Measurements from ENCODE around the gene KCTD15. TPM values are rescaled to one million over a fixed set of nuclear protein-coding genes. Genes with fewer than 3 reads are reported as not detected.

Gene KCTD15
- total and polyA plus RNA-seq, 10 of the 15 experiments (the other 5 are each of a cell fraction or from before 2014, with no cell fraction given), result not detected

DNA sequence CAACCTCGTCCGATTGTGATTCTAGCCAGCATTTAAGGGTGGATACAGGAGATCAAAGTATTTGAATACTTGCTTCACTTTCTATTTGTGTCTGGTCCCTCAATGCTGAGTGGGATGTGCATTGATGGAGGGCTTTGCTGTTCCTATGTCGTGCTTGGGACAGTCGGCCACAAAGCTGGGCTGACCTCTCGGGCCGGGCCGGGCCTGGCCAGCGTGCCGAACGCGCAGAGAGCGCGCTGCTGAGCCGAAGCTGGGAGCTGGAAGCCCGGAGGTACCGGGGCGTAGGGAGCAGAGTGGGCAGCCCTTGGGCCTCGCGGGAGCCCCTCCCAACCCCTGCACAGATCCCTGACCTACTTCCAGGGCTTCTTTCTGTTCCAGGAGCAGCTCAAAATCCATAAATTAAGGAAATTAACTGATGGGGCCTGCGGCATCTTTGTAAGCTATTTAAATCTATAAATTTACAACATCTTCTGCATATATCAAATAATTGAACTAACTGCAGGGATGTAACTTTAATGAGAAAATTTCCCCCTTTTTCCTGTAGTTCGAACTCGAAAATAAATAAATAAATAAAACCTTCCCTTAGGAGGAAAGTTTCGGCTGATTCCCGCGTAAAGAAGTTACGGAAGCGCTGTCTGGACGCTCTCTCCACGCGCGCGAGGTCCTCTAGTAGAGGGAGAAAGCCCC, 1.8 kb upstream of the KCTD15 start:
- H3K27ac ChIP-seq (ENCODE audit: control insufficient read depth, insufficient read depth), result no peak overlapping the region
- POLR2A ChIA-PET, result no interaction called here

More for the DNA sequence above, 1.8 kb upstream of the KCTD15 start:
- intact Hi-C loops (cut with micrococcal nuclease; ENCODE audit: unreplicated experiment) (no loop called here), in situ Hi-C loops (cut with MboI) (loop anchor here (25.0 kb wide), 1 partner anchor 917 kb away; no protein-coding TSS in a partner anchor)
- Histone ChIP-seq H2AFZ (ENCODE audit: control insufficient read depth, low read depth, low read length) (no peak overlapping the region), H3K9ac (ENCODE audit: control insufficient read depth, insufficient read depth, low read length) (no peak overlapping the region), H3K4me2 (ENCODE audit: control insufficient read depth, insufficient read depth) (no peak overlapping the region), H3K9me3 (replicated peaks; ENCODE audit: control insufficient read depth, insufficient read depth, low read length) (no peaks in the 10 kb centered on the region), H3K4me1 (ENCODE audit: control insufficient read depth, insufficient read depth, low read length) (no peaks in the 10 kb centered on the region), H3K79me2 (ENCODE audit: control insufficient read depth, insufficient read depth, low read length) (no peaks in the 10 kb centered on the region), H4K20me1 (ENCODE audit: control insufficient read depth, insufficient read depth) (no peaks in the 10 kb centered on the region), H3K36me3 (ENCODE audit: control insufficient read depth in 2 of 2, insufficient read depth in 2 of 2, low read length in 1 of 2) (no peaks in the 10 kb centered on the region), H3K4me3 (no peak overlapping the region), H3K27me3 (replicated peaks in 1 of 2; ENCODE audit: control insufficient read depth in 2 of 2, insufficient read depth in 2 of 2, low read length in 1 of 2) (peaks cover 4 to 5% of the 10 kb centered on the region in 2 experiments)
- TF ChIP-seq BMI1 (IDR thresholded peaks at IDR 0.05; ENCODE audit: borderline replicate concordance), result no peak
- TF ChIP-seq, protein P1, sequence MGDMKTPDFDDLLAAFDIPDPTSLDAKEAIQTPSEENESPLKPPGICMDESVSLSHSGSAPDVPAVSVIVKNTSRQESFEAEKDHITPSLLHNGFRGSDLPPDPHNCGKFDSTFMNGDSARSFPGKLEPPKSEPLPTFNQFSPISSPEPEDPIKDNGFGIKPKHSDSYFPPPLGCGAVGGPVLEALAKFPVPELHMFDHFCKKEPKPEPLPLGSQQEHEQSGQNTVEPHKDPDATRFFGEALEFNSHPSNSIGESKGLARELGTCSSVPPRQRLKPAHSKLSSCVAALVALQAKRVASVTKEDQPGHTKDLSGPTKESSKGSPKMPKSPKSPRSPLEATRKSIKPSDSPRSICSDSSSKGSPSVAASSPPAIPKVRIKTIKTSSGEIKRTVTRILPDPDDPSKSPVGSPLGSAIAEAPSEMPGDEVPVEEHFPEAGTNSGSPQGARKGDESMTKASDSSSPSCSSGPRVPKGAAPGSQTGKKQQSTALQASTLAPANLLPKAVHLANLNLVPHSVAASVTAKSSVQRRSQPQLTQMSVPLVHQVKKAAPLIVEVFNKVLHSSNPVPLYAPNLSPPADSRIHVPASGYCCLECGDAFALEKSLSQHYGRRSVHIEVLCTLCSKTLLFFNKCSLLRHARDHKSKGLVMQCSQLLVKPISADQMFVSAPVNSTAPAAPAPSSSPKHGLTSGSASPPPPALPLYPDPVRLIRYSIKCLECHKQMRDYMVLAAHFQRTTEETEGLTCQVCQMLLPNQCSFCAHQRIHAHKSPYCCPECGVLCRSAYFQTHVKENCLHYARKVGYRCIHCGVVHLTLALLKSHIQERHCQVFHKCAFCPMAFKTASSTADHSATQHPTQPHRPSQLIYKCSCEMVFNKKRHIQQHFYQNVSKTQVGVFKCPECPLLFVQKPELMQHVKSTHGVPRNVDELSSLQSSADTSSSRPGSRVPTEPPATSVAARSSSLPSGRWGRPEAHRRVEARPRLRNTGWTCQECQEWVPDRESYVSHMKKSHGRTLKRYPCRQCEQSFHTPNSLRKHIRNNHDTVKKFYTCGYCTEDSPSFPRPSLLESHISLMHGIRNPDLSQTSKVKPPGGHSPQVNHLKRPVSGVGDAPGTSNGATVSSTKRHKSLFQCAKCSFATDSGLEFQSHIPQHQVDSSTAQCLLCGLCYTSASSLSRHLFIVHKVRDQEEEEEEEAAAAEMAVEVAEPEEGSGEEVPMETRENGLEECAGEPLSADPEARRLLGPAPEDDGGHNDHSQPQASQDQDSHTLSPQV (IDR thresholded peaks at IDR 0.05), result no peak
- TF ChIP-seq KAT2A (conservative IDR thresholded peaks at IDR 0.05; ENCODE audit: control insufficient read depth, low read depth, low read length), result no peak
- TF ChIP-seq SMAD5 (IDR thresholded peaks at IDR 0.05; ENCODE audit: low read depth), result no peak
- ChIA-PET CTCF (interaction anchor here (0.6 to 1.0 kb wide), 3 partner anchors 234 to 1113 kb away, joined by 3 read pairs; no protein-coding TSS in a partner anchor), SMC1A (ENCODE audit: uncharacterized antibody, unreplicated experiment) (no interaction called here), RAD21 (ENCODE audit: unreplicated experiment) (no interaction called here)
- BruUV-seq (replicated peaks), result no TSS peak
- ATAC-seq, result no peak
- no peak for FAIRE-seq
- 30% methylated on average over 30 of the region's 32 CpGs for WGBS (ENCODE audit: insufficient coverage, insufficient replicate concordance, low lambda C conversion rate, missing lambda C conversion rate)
- no peak for DNase-seq (ENCODE audit: low read depth, low spot score)

All from GM12878 (cell line).